GM12865 (cell line): ENCODE data around the gene PLA1A.

ENCODE experiments used
- DNase-seq: peaks from one replicate; pipeline ENCODE4 v3.0.0; 2010; ENCODE audit warnings: low read depth
- H3K4me3 ChIP-seq: 2 replicates; pipeline ENCODE4 v1.5.1; 2011; ENCODE audit warnings: mild to moderate bottlenecking, low read depth, low read length, control low read depth
- TF ChIP-seq, protein P1 (sequence below): IDR thresholded peaks from 2 replicates; pipeline ENCODE4 v1.5.1; 2011; ENCODE audit warnings: low read length, control low read depth, low read depth, inconsistent platforms; ENCODE audit not compliant: insufficient read depth; ENCODE audit errors: missing control alignments

PLA1A gene

DNA sequence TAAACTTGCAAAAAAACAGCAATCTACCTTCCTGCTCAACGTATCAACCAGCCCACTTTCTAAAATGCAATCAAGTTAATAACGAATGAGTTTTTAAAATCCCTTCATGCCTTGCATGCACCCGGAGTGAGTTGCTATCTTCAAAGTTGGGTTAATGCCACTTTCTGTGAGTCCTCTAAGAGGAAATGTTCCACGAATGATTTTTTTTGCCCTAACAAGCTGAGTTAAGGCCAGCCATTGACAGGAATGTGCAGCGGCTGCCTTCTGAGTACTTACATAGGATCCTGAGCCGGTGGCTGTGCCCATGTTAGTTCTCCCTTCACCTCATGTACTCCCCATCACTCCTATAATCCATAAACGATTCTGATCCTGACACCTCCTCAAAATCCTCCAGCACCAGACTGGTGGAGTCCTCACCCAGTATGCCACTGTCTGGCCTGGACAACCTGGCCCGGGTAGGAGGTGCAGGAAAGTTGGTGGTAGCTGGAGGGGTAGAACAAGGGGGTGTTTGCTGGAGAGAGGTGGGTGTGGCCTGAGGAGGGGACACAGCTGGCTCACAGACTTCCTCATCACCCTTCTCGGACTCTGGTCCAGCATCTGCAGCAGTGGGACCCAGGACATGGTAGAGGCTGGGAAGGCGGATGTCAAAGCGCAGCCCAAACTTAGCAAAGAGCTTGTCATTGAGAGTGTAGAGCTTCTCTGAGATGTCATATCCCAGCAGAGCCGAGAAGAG is 50.3 kb downstream of the PLA1A start:
- H3K4me3 ChIP-seq: no peak overlapping the region
- TF ChIP-seq, protein P1, sequence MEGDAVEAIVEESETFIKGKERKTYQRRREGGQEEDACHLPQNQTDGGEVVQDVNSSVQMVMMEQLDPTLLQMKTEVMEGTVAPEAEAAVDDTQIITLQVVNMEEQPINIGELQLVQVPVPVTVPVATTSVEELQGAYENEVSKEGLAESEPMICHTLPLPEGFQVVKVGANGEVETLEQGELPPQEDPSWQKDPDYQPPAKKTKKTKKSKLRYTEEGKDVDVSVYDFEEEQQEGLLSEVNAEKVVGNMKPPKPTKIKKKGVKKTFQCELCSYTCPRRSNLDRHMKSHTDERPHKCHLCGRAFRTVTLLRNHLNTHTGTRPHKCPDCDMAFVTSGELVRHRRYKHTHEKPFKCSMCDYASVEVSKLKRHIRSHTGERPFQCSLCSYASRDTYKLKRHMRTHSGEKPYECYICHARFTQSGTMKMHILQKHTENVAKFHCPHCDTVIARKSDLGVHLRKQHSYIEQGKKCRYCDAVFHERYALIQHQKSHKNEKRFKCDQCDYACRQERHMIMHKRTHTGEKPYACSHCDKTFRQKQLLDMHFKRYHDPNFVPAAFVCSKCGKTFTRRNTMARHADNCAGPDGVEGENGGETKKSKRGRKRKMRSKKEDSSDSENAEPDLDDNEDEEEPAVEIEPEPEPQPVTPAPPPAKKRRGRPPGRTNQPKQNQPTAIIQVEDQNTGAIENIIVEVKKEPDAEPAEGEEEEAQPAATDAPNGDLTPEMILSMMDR: no peak

DNA sequence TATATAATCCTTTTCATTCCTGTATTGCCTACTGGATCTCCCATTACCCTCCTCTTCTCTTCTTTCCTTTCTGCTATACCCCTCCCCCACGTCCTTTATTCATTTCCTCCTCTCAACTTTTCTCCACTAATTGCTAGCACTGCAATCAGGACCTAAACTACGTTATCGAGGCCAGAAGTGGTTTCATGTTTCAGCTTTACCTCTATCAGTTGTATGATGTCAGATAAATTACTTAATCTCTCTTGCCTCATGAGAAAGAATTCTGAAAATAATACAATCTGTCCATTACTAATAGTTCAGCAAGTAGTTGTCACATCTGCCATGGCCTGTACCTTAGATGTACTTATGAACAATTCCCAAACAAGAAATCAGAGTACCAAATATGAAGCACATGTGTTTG is 52.1 kb downstream of the PLA1A start:
- TF ChIP-seq, protein P1: no peak
- no peak overlapping the region for H3K4me3 ChIP-seq
- DNase-seq: no peak

More for the DNA sequence above, 50.3 kb downstream of the PLA1A start:
- no peak for DNase-seq

DNA sequence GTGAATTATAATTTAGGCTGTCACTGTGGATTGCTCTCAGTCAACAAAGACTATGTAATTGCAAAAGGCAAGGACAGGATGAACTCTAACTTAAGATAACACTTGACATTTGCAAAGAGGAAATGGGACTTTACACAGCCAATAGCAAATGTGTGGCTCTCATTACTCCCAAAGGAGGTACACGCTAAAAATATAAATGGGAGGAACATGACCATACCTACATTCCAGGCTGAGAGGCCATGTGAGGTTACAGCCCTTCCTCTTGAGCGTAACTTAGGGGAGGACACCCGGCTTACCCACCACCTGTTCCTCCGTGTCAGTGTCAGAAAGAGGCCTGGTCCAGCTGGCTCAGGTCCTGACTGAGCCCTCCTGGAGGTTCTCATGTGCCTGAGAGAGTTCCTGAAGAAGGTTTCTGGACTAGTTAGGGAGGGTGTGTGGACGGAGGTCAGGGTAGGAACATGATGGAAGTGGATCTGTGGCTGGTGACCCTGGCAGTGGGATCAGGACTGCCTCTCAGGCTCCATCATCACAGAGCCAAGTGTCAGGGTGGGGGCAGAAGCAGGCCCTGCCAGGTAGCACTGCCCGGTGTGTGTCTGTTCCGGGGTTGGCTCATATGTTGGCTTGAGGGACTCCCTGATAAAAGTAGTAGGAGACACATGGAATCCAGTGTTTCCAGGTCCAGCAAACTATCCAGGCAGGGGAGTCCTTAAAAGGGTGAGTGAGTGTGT is 54.8 kb downstream of the PLA1A start:
- DNase-seq: no peak
- H3K4me3 ChIP-seq: no peak overlapping the region
- TF ChIP-seq, protein P1: no peak

DNA sequence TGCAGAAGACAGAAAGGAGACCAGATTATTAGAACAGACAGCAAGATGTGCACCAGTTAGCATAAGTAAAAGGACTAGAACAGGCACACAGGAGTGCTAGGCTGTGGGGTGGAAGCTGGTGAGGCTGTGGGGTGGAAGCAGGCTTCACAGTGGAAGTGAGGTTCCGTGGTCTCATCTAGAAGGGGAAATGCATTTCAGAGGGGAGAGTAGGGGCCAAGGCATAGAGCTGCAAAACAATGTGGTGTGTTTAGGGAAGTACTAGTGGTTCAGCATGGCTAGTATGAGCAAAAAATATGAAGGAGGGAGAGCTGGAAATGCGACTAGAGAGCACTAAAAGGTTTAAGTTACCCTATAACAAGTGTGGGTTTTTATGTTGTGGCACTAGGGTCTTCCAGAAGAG is 56.2 kb downstream of the PLA1A start:
- no peak overlapping the region for H3K4me3 ChIP-seq
- TF ChIP-seq, protein P1: no peak
- DNase-seq: no peak

DNA sequence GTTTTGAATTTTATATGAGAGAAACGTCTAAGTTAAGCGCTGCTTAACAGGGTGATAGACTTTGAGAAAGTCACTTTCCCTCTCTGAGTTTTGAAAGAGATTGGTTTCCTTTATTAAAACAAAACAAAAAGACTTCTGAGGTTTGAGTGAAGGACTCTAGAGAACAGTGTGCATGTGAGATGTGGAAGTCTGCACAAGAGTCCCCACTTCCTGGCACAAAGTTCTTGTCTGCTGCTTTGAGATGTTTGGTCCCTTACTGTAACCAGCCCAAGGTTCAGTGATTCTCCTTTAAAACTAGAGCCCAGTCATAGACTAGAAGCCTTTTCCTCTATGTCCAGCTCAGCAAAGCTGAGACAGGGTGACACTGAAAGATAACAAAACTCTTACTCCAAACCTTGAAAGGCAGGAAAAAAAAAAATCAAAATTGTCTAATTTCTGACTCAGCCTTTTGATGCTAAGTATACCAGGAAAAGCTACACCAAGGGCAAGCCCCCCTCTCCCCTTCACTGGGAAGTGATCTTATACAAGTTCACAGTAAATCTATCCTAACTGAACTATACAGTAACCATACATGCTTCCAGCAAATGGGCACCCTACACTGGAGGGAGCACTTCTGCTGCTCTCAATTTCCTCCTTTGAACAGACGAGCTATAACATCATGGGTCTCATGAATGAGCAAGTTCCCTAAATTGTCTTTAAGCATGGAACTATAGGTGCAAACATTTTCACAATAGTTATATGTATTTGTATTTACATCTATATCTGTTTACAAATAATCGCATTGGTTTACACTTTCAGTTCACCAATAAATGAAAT is 60.4 kb downstream of the PLA1A start:
- TF ChIP-seq, protein P1: no peak
- DNase-seq: peak; percentile 39
- H3K4me3 ChIP-seq: no peak overlapping the region

DNA sequence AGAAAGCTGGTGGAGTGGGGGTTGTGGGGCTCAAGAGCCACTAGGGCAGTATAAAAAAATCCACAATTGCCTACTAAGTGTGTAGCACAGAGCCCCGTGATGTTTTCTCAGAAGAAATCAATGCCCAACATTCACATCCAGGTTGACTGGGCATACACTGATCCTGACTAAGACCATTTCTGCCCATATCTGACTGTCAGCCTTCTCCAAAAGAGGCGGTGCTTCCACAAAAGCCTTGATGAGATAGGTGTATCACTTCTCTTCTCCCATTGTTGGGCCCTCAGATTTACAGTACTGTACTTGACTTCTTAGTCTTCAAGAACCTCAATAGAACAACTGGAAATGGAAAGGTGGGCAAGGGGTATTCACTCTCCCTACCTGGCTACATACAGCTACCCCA is 61.3 kb downstream of the PLA1A start:
- H3K4me3 ChIP-seq: no peak overlapping the region
- TF ChIP-seq, protein P1: no peak
- DNase-seq: no peak
